ENCODE data around the gene ANKRA2.

ANKRA2 gene, protein sequence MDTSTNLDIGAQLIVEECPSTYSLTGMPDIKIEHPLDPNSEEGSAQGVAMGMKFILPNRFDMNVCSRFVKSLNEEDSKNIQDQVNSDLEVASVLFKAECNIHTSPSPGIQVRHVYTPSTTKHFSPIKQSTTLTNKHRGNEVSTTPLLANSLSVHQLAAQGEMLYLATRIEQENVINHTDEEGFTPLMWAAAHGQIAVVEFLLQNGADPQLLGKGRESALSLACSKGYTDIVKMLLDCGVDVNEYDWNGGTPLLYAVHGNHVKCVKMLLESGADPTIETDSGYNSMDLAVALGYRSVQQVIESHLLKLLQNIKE

DNA sequence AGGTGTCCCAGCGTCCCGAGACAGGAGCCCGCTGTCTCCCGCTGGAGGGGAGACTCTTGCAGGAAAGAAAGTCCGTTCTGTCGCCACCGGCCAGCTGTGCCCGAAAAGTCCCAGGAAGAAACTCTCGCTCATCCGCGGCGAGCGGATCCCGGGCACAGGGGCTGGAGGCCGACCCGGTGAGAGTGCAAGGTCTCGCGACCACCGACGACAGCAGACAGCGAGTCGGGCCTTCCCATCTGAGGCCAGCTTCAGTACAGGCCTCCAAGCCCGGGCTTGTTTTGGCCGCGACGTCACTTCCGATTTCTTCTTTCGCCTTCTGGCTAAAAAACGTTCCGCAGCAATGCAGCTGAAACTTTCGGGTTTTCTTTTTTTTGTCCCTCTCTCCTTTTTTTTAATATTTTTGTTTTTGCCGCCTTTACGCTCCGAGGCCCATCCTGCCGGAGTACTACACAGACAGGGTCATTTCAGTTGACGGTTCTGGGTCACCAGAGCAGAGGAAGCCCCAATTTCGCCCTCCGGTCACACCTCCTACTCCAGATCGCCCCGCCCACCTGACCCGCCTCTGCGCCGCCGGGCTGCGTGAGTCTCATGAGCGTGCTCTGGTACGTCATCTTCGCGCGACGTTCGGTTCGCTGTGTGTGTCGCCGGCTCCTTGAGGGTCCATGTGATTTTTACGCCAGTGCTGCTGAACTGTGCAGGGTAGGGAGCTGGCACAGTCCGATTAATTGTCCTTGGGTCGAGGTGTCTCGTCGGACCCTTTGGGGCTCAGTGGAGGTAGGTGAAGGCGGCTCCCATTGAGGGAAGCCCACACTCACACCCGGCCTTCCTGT is at the start of gene ANKRA2, which contains the start of gene UTP15:
Gene ANKRA2 (minus strand): TSS at position 501 of the 830 bp plus-strand sequence. CDS start 2,758 bp downstream, outside the sequence.
Gene UTP15 (plus strand): TSS at position 605 of the 830 bp plus-strand sequence. CDS start 1,602 bp downstream, outside the sequence.
- peak within 1 kb of the TSS; percentile 82 for H3K27ac ChIP-seq
- no peaks in the 10 kb centered on the region for H3K27me3 ChIP-seq (replicated peaks)
- peak within 1 kb of the TSS; percentile 96 for H3K4me3 ChIP-seq (ENCODE audit: low read depth, low read length)
- no peaks in the 10 kb centered on the region for H3K36me3 ChIP-seq (replicated peaks)
- TF ChIP-seq, protein P1, sequence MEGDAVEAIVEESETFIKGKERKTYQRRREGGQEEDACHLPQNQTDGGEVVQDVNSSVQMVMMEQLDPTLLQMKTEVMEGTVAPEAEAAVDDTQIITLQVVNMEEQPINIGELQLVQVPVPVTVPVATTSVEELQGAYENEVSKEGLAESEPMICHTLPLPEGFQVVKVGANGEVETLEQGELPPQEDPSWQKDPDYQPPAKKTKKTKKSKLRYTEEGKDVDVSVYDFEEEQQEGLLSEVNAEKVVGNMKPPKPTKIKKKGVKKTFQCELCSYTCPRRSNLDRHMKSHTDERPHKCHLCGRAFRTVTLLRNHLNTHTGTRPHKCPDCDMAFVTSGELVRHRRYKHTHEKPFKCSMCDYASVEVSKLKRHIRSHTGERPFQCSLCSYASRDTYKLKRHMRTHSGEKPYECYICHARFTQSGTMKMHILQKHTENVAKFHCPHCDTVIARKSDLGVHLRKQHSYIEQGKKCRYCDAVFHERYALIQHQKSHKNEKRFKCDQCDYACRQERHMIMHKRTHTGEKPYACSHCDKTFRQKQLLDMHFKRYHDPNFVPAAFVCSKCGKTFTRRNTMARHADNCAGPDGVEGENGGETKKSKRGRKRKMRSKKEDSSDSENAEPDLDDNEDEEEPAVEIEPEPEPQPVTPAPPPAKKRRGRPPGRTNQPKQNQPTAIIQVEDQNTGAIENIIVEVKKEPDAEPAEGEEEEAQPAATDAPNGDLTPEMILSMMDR (IDR thresholded peaks at IDR 0.05; ENCODE audit: low read depth, low read length, missing control alignments) = no peak
- in situ Hi-C loops (cut with HindIII; ENCODE audit: low pct_ligation_motif_present, low sequenced_read_pairs) = no loop called here
- peak; percentile 99 for DNase-seq

DNA sequence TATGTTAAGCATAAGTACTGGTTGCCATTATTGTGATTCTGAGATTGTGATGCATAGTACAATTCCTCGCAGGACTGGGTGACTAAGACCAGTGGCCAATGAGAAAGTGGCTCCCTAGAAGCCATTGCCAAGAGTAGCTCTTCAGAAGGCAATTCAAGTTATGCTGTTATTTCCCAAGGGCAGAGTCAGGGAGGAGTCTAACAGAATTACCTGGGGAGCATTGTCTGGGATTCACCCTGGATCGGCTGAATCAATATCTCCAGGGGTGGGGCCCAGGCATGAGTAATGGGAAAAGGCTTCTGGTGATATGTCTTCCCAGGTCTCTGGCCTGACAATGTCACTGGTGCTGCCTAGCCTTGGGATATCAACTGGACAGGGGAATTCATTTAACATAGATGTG is 49.6 kb upstream of the ANKRA2 start:
- H3K4me3 ChIP-seq (ENCODE audit: low read depth, low read length) = no peak overlapping the region
- no peak for DNase-seq
- TF ChIP-seq, protein P1 (IDR thresholded peaks at IDR 0.05; ENCODE audit: low read depth, low read length, missing control alignments) = no peak
- H3K27me3 ChIP-seq (replicated peaks) = no peaks in the 10 kb centered on the region
- in situ Hi-C loops (cut with HindIII; ENCODE audit: low pct_ligation_motif_present, low sequenced_read_pairs) = no loop called here
- H3K27ac ChIP-seq = no peak overlapping the region
- no peaks in the 10 kb centered on the region for H3K36me3 ChIP-seq (replicated peaks)

DNA sequence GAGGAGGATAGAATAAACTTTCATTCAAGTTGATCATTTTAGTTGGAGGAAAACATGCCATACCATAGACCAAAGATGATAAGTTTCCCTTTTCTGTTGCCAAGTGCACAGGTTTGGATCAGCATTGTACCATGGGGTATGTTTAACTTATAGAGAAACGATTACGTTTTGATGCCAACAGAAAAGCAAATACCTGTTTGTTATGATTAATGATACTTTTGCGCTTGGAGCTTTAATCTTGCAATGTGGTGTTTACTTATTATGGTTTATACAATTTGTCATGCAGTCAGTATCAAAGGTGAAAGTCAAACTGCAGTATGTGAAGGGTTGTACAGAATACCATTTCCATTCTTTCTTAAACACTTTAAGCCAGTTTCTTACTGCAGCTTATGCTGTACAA is 47.4 kb upstream of the ANKRA2 start:
- Histone ChIP-seq H3K27me3 (replicated peaks) (no peaks in the 10 kb centered on the region), H3K36me3 (replicated peaks) (no peaks in the 10 kb centered on the region), H3K27ac (no peak overlapping the region), H3K4me3 (ENCODE audit: low read depth, low read length) (no peak overlapping the region)
- in situ Hi-C loops (cut with HindIII; ENCODE audit: low pct_ligation_motif_present, low sequenced_read_pairs) = no loop called here
- TF ChIP-seq, protein P1 (IDR thresholded peaks at IDR 0.05; ENCODE audit: low read depth, low read length, missing control alignments) = no peak
- DNase-seq = no peak

DNA sequence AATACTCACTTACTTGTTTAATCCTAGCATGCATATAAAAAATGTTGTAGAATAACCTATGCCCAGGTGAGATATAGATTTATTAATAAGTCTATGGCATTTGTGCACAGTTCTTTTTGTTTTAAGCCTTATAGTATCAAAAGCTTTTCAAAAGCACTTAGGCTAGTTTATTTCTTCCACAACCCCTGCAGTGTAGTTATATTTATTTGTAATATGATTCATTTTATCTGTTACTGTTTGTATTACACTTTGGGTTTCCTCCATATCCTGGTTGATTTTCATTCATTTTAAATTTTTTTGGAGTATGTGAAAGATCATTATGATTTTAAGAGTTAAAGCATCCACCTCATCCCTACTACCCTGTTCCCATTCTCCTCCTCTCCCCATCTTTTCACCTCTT is 41.8 kb upstream of the ANKRA2 start:
- in situ Hi-C loops (cut with HindIII; ENCODE audit: low pct_ligation_motif_present, low sequenced_read_pairs) = no loop called here
- Histone ChIP-seq H3K4me3 (ENCODE audit: low read depth, low read length) (no peak overlapping the region), H3K27ac (no peak overlapping the region), H3K27me3 (replicated peaks) (no peaks in the 10 kb centered on the region), H3K36me3 (replicated peaks) (no peaks in the 10 kb centered on the region)
- TF ChIP-seq, protein P1 (IDR thresholded peaks at IDR 0.05; ENCODE audit: low read depth, low read length, missing control alignments) = no peak
- DNase-seq = no peak

DNA sequence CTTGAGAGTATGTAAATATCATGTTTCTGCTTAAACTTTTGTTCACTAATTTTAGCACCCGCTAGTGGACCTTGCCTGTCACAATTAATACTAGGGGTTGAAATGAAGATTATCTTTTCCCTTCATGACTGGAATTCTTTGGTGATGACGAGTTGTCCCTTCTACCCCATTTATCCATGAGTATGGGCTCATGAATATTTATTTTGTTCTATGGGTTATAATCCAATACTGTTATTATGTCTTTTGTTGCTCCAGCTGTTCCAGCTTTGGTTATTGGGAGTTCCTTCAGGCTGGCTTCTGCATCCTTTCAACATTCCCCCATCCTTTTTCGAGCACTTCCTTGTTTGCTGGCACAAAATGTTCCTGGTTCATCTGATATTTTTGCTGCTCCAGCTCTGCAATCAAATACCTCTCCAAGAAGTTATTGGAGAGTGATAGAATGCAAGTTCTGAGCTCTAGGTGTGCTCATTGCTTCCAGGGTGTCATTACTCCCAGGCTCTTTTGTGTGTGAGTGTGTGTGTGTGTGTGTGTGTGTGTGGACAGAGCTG is 40.8 kb upstream of the ANKRA2 start:
- no peak for DNase-seq
- in situ Hi-C loops (cut with HindIII; ENCODE audit: low pct_ligation_motif_present, low sequenced_read_pairs) = no loop called here

More for the DNA sequence above, 40.8 kb upstream of the ANKRA2 start:
- H3K27ac ChIP-seq = peak overlapping the region; percentile 60
- H3K36me3 ChIP-seq (replicated peaks) = no peaks in the 10 kb centered on the region
- no peaks in the 10 kb centered on the region for H3K27me3 ChIP-seq (replicated peaks)
- H3K4me3 ChIP-seq (ENCODE audit: low read depth, low read length) = no peak overlapping the region
- TF ChIP-seq, protein P1 (IDR thresholded peaks at IDR 0.05; ENCODE audit: low read depth, low read length, missing control alignments) = no peak
